ENCODE measurements around the gene OR3A2. TPM values are rescaled to one million over a fixed set of nuclear protein-coding genes. Genes with fewer than 3 reads are reported as not detected.

OR3A2 gene
- polyA plus RNA-seq, 1 donor (not counting 4 experiments of a cell fraction or from before 2014, with no cell fraction given): not detected

GRCh38 chr17:3389791-3390190 lies 3.7 kb upstream of the OR3A2 start:
- Histone ChIP-seq H3K9ac (ENCODE audit: control insufficient read depth, extremely low read depth, insufficient read depth, low read length) (no peak overlapping the region), H3K4me2 (ENCODE audit: control insufficient read depth, extremely low read depth, insufficient read depth, low read depth, low read length) (no peak overlapping the region), H4K20me1 (ENCODE audit: control insufficient read depth, extremely low read depth, insufficient read depth, low read length) (no peaks in the 10 kb centered on the region), H3K4me1 (ENCODE audit: control insufficient read depth, extremely low read depth, insufficient read depth, low read length) (no peaks in the 10 kb centered on the region), H3K27me3 (ENCODE audit: control insufficient read depth, extremely low read depth, insufficient read depth, low read length) (no peaks in the 10 kb centered on the region), H2AFZ (ENCODE audit: control insufficient read depth, low read length) (no peak overlapping the region), H3K27ac (ENCODE audit: control insufficient read depth, insufficient read depth, low read length) (no peak overlapping the region), H3K4me3 (ENCODE audit: control insufficient read depth in 2 of 3, extremely low read depth in 1 of 3, insufficient read depth in 2 of 3, low read depth in 1 of 3, low read length in 3 of 3) (no peak overlapping the region), H3K36me3 (ENCODE audit: control insufficient read depth in 2 of 2, extremely low read depth in 1 of 2, insufficient read depth in 2 of 2, low read length in 2 of 2) (no peaks in the 10 kb centered on the region), H3K79me2 (ENCODE audit: control insufficient read depth, insufficient read depth, low read length) (no peaks in the 10 kb centered on the region), H3K9me1 (ENCODE audit: control insufficient read depth, extremely low read depth, insufficient read depth, low read length) (no peaks in the 10 kb centered on the region), H3K9me3 (ENCODE audit: control insufficient read depth, low read depth, low read length) (no peaks in the 10 kb centered on the region)
- TF ChIP-seq CTCF (optimal IDR thresholded peaks at IDR 0.05 in 1 of 3, IDR thresholded peaks at IDR 0.05 in 1 of 3, conservative IDR thresholded peaks at IDR 0.05 in 1 of 3; ENCODE audit: extremely low read depth in 1 of 3, insufficient read depth in 2 of 3, low read length in 3 of 3): no peak
- TF ChIP-seq EZH2 (IDR thresholded peaks at IDR 0.05; ENCODE audit: low read length): no peak
- FAIRE-seq: no peak
- dilution Hi-C loops (cut with MboI; ENCODE audit: extremely low pct_ligation_motif_present, low sequenced_read_pairs): no loop called here
- no peak for DNase-seq (ENCODE audit: low read depth, low spot score)

DNA sequence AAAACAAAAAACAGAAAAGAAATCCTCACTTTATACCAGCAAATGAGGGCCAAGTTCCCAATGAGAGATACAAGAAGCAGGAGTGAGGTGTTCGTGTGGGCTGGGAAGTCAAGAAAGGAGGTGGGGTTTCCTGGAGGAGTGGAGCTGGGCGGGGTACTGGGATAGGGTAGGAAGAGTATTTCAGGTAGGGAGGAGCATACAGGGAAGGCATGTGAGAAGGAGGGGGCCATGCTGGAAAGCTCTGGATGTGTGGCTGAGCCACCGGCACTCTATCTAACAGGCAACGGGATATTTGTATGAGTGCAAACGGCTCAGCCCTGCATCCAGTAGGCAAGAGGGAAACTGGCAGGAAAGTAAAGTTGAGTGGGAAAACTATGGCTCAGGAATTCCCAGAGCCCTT lies 4.2 kb downstream of the OR3A2 start:
- H3K4me1 ChIP-seq (ENCODE audit: control insufficient read depth, extremely low read depth, insufficient read depth, low read length): no peaks in the 10 kb centered on the region
- H3K9me3 ChIP-seq (ENCODE audit: control insufficient read depth, low read depth, low read length): no peaks in the 10 kb centered on the region
- H4K20me1 ChIP-seq (ENCODE audit: control insufficient read depth, extremely low read depth, insufficient read depth, low read length): no peaks in the 10 kb centered on the region
- H3K79me2 ChIP-seq (ENCODE audit: control insufficient read depth, insufficient read depth, low read length): no peaks in the 10 kb centered on the region
- H3K4me3 ChIP-seq (ENCODE audit: control insufficient read depth in 2 of 3, extremely low read depth in 1 of 3, insufficient read depth in 2 of 3, low read depth in 1 of 3, low read length in 3 of 3): no peak overlapping the region
- H3K27ac ChIP-seq (ENCODE audit: control insufficient read depth, insufficient read depth, low read length): no peak overlapping the region
- no peak overlapping the region for H3K4me2 ChIP-seq (ENCODE audit: control insufficient read depth, extremely low read depth, insufficient read depth, low read depth, low read length)
- no peak overlapping the region for H2AFZ ChIP-seq (ENCODE audit: control insufficient read depth, low read length)
- no peak for DNase-seq (ENCODE audit: low read depth, low spot score)
- H3K9ac ChIP-seq (ENCODE audit: control insufficient read depth, extremely low read depth, insufficient read depth, low read length): no peak overlapping the region
- TF ChIP-seq CTCF (optimal IDR thresholded peaks at IDR 0.05 in 1 of 3, IDR thresholded peaks at IDR 0.05 in 1 of 3, conservative IDR thresholded peaks at IDR 0.05 in 1 of 3; ENCODE audit: extremely low read depth in 1 of 3, insufficient read depth in 2 of 3, low read length in 3 of 3) (no peak), EZH2 (IDR thresholded peaks at IDR 0.05; ENCODE audit: low read length) (no peak)
- no peaks in the 10 kb centered on the region for H3K9me1 ChIP-seq (ENCODE audit: control insufficient read depth, extremely low read depth, insufficient read depth, low read length)
- no peaks in the 10 kb centered on the region for H3K36me3 ChIP-seq (ENCODE audit: control insufficient read depth in 2 of 2, extremely low read depth in 1 of 2, insufficient read depth in 2 of 2, low read length in 2 of 2)
- no peak for FAIRE-seq
- dilution Hi-C loops (cut with MboI; ENCODE audit: extremely low pct_ligation_motif_present, low sequenced_read_pairs): no loop called here
- H3K27me3 ChIP-seq (ENCODE audit: control insufficient read depth, extremely low read depth, insufficient read depth, low read length): no peaks in the 10 kb centered on the region
